Progenitor cell of endocrine pancreas (in vitro differentiated cells): ENCODE results near the gene BICD1. TPM values are rescaled to one million over a fixed set of nuclear protein-coding genes. Genes with fewer than 3 reads are reported as not detected.

Experiments used
- DNase-seq: peaks from one replicate; pipeline ENCODE4 v3.0.0; 2021; ENCODE audit warnings: low spot score; ENCODE audit not compliant: unreplicated experiment
- H3K27ac Mint-ChIP-seq: 2 replicates; pipeline ENCODE4 v1.8.0; 2021; ENCODE audit warnings: mild to moderate bottlenecking, moderate library complexity, mixed read lengths
- H3K27me3 Mint-ChIP-seq: 2 replicates; pipeline ENCODE4 v1.8.0; 2021; ENCODE audit warnings: mixed read lengths
- H3K36me3 Mint-ChIP-seq: 2 replicates; pipeline ENCODE4 v1.8.0; 2022; ENCODE audit warnings: mixed read lengths; ENCODE audit not compliant: insufficient read depth
- H3K4me1 Mint-ChIP-seq: 2 replicates; pipeline ENCODE4 v1.8.0; 2021; ENCODE audit warnings: low read depth, mixed read lengths
- H3K4me3 Mint-ChIP-seq: 2 replicates; pipeline ENCODE4 v1.8.0; 2021; ENCODE audit warnings: low read depth, mild to moderate bottlenecking, moderate library complexity, mixed read lengths
- H3K9me3 Mint-ChIP-seq: 2 replicates; pipeline ENCODE4 v1.8.0; 2021; ENCODE audit warnings: low read depth, mixed read lengths
- CTCF ChIP-seq: fragments of 200-600 bp; sonication (generic); IDR thresholded peaks from one replicate; pipeline ENCODE4 v1.5.0; 2021; ENCODE audit warnings: antibody characterized with exemption, mild to moderate bottlenecking; ENCODE audit not compliant: unreplicated experiment
- total RNA-seq: library from RNA; stranded (reverse); gene quantifications from 2 replicates; pipeline ENCODE4 v1.2.1, GENCODE V29; 2021

The BICD1 gene
- total RNA-seq, 1 donor from 2014 or later: 88.4 TPM

GRCh38 chr12:32369202-32369601 is 262.6 kb downstream of the BICD1 start:
- Mint-ChIP-seq H3K27me3 (no peaks in the 10 kb centered on the region), H3K4me1 (peaks cover 23% of the 10 kb centered on the region), H3K4me3 (no peak overlapping the region), H3K27ac (no peak overlapping the region), H3K36me3 (no peaks in the 10 kb centered on the region), H3K9me3 (no peaks in the 10 kb centered on the region)
- no peak for TF ChIP-seq CTCF
- DNase-seq: no peak

- DNase-seq: peak; percentile 8
- H3K27me3 Mint-ChIP-seq: no peaks in the 10 kb centered on the region
These were observed 270.9 kb downstream of the BICD1 start for GRCh38 chr12:32377344-32378055.

GRCh38 chr12:32379213-32379612 is 272.6 kb downstream of the BICD1 start:
- no peak overlapping the region for H3K27ac Mint-ChIP-seq
- no peak for TF ChIP-seq CTCF
- no peaks in the 10 kb centered on the region for H3K9me3 Mint-ChIP-seq
- peaks cover 2% of the 10 kb centered on the region for H3K4me1 Mint-ChIP-seq
- H3K27me3 Mint-ChIP-seq: no peaks in the 10 kb centered on the region
- no peak overlapping the region for H3K4me3 Mint-ChIP-seq
- no peak for DNase-seq
- H3K36me3 Mint-ChIP-seq: no peaks in the 10 kb centered on the region

More at GRCh38 chr12:32377344-32378055, 270.9 kb downstream of the BICD1 start:
- no peak overlapping the region for H3K27ac Mint-ChIP-seq
- no peaks in the 10 kb centered on the region for H3K9me3 Mint-ChIP-seq
- H3K4me3 Mint-ChIP-seq: no peak overlapping the region
- no peak for TF ChIP-seq CTCF
- no peaks in the 10 kb centered on the region for H3K36me3 Mint-ChIP-seq
- peaks cover 2% of the 10 kb centered on the region for H3K4me1 Mint-ChIP-seq

GRCh38 chr12:32379667-32380066 is 273.0 kb downstream of the BICD1 start:
- DNase-seq: no peak
- Mint-ChIP-seq H3K27ac (no peak overlapping the region), H3K9me3 (no peaks in the 10 kb centered on the region), H3K27me3 (no peaks in the 10 kb centered on the region), H3K36me3 (no peaks in the 10 kb centered on the region), H3K4me1 (peaks cover 2% of the 10 kb centered on the region), H3K4me3 (no peak overlapping the region)
- no peak for TF ChIP-seq CTCF

GRCh38 chr12:32382226-32382625 is 275.6 kb downstream of the BICD1 start:
- H3K9me3 Mint-ChIP-seq: no peaks in the 10 kb centered on the region
- no peaks in the 10 kb centered on the region for H3K27me3 Mint-ChIP-seq
- DNase-seq: no peak
- peaks cover 2% of the 10 kb centered on the region for H3K4me1 Mint-ChIP-seq
- no peak for TF ChIP-seq CTCF
- no peaks in the 10 kb centered on the region for H3K36me3 Mint-ChIP-seq
- no peak overlapping the region for H3K4me3 Mint-ChIP-seq
- no peak overlapping the region for H3K27ac Mint-ChIP-seq
